HEK293T (cell line): ENCODE measurements around the gene GPX4.
"Not testable (repeated sequence)": the region's sequence is repeated elsewhere in the genome, so short reads cannot be mapped to it uniquely, and the experiment has no call there.

Source experiments
- CTCF ChIA-PET: fragments of 350-600 bp; formaldehyde crosslinking; extraction: SDS; loops from one replicate; lab custom pipeline; 2021; ENCODE audit warnings: antibody characterized with exemption, inconsistent platforms; lab: Yijun Ruan, JAX
- POLR2A ChIA-PET: fragments of 350-600 bp; formaldehyde crosslinking; extraction: SDS; loops from one replicate; lab custom pipeline; 2020; ENCODE audit warnings: antibody characterized with exemption, inconsistent platforms; lab: Yijun Ruan, JAX
- DNase-seq: peaks from one replicate; pipeline ENCODE4 v3.0.0; 2012; ENCODE audit warnings: mixed read lengths; ENCODE audit errors: extremely low spot score
- ARNT ChIP-seq: fragments of 450-650 bp; IDR thresholded peaks from 2 replicates; pipeline ENCODE4 v1.6.1; 2017; ENCODE audit warnings: mild to moderate bottlenecking
- BHLHE40 ChIP-seq: fragments of 450-650 bp; IDR thresholded peaks from 2 replicates; pipeline ENCODE4 v1.6.1; 2016; ENCODE audit warnings: mild to moderate bottlenecking, moderate library complexity, borderline replicate concordance
- CTBP1 ChIP-seq: fragments of 450-650 bp; IDR thresholded peaks from 2 replicates; pipeline ENCODE4 v1.6.1; 2016; ENCODE audit warnings: borderline replicate concordance
- ELF4 ChIP-seq: fragments of 450-650 bp; IDR thresholded peaks from 2 replicates; pipeline ENCODE4 v1.6.1; 2017; ENCODE audit warnings: antibody characterized with exemption
- FOXA1 ChIP-seq: fragments of 450-650 bp; IDR thresholded peaks from 2 replicates; pipeline ENCODE4 v1.6.1; 2016; ENCODE audit warnings: mild to moderate bottlenecking
- FOXK2 ChIP-seq: fragments of 450-650 bp; IDR thresholded peaks from 2 replicates; pipeline ENCODE4 v1.6.1; 2016; ENCODE audit warnings: mild to moderate bottlenecking
- FOXM1 ChIP-seq: fragments of 450-650 bp; IDR thresholded peaks from 2 replicates; pipeline ENCODE4 v1.6.1; 2017; ENCODE audit warnings: mild to moderate bottlenecking, borderline replicate concordance
- HDGF ChIP-seq: fragments of 450-650 bp; IDR thresholded peaks from 2 replicates; pipeline ENCODE4 v1.6.1; 2017; ENCODE audit warnings: antibody characterized with exemption, borderline replicate concordance
- L3MBTL2 ChIP-seq: fragments of 450-650 bp; conservative IDR thresholded peaks from 2 replicates; pipeline ENCODE4 v1.6.1; 2016; ENCODE audit warnings: mild to moderate bottlenecking
- LEF1 ChIP-seq: fragments of 450-650 bp; IDR thresholded peaks from 2 replicates; pipeline ENCODE4 v1.6.1; 2017; ENCODE audit warnings: mild to moderate bottlenecking, borderline replicate concordance
- NFRKB ChIP-seq: fragments of 450-650 bp; IDR thresholded peaks from 2 replicates; pipeline ENCODE4 v1.6.1; 2016; ENCODE audit warnings: mild to moderate bottlenecking, moderate library complexity
- SP1 ChIP-seq: fragments of 450-650 bp; IDR thresholded peaks from 2 replicates; pipeline ENCODE4 v1.6.1; 2017
- SUZ12 ChIP-seq: fragments of 450-650 bp; IDR thresholded peaks from 2 replicates; pipeline ENCODE4 v1.6.1; 2016; ENCODE audit warnings: mild to moderate bottlenecking
- TARDBP ChIP-seq: fragments of 450-650 bp; IDR thresholded peaks from 2 replicates; pipeline ENCODE4 v1.6.1; 2016
- ZNF384 ChIP-seq: fragments of 450-650 bp; IDR thresholded peaks from 2 replicates; pipeline ENCODE4 v1.6.1; 2016
- TF ChIP-seq, protein P1 (sequence below): fragments of 450-650 bp; IDR thresholded peaks from 2 replicates; pipeline ENCODE4 v1.6.1; 2016

Gene GPX4

DNA sequence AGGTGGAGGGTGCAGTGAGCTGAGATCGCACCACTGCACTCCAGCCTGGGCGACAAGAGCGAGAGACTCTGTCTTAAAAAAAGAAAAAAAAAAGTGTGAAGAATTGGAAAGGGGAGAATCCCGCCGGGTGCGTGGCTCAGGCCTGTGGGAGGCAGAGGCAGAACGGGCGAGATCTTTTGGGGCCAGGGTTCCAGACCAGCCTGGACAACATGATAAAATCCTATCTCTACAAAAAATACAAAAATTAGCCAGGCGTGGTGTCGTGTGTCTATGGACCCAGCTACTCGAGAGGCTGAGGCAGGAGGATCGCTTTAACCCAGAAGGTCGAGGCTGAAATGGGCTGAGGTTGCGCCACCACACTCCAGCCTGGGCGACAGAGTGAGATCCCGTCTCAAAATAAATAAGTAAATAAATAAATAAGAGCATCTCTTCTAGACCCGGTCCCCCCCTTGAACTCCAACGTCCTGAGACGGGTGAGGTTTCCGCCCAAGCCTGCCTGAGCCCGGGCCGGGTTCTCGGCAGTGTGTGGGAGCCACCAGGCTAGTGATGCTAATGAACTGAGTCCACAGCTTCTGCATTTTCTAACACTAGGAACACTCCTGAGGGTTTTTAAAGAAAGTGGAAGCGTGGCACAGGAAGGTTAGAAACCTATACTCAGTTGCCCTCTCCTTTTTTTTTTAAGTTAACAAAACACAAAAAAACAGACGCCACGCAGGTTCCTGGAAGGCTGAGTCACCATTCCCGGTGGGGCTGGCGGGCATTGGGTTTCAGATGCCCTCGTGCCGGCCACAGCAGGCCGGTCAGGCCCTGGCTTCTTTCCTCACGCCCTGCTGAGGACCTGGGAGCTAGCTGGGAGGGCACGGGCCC lies 22.0 kb downstream of the GPX4 start:
- DNase-seq: no peak
- CTCF ChIA-PET: no interaction called here
- TF ChIP-seq FOXM1: no peak
- no peak for TF ChIP-seq SUZ12
- TF ChIP-seq, protein P1, sequence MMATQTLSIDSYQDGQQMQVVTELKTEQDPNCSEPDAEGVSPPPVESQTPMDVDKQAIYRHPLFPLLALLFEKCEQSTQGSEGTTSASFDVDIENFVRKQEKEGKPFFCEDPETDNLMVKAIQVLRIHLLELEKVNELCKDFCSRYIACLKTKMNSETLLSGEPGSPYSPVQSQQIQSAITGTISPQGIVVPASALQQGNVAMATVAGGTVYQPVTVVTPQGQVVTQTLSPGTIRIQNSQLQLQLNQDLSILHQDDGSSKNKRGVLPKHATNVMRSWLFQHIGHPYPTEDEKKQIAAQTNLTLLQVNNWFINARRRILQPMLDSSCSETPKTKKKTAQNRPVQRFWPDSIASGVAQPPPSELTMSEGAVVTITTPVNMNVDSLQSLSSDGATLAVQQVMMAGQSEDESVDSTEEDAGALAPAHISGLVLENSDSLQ: no peak
- TF ChIP-seq NFRKB: no peak
- TF ChIP-seq HDGF: no peak
- no peak for TF ChIP-seq ARNT
- no peak for TF ChIP-seq SP1
- POLR2A ChIA-PET: no interaction called here

DNA sequence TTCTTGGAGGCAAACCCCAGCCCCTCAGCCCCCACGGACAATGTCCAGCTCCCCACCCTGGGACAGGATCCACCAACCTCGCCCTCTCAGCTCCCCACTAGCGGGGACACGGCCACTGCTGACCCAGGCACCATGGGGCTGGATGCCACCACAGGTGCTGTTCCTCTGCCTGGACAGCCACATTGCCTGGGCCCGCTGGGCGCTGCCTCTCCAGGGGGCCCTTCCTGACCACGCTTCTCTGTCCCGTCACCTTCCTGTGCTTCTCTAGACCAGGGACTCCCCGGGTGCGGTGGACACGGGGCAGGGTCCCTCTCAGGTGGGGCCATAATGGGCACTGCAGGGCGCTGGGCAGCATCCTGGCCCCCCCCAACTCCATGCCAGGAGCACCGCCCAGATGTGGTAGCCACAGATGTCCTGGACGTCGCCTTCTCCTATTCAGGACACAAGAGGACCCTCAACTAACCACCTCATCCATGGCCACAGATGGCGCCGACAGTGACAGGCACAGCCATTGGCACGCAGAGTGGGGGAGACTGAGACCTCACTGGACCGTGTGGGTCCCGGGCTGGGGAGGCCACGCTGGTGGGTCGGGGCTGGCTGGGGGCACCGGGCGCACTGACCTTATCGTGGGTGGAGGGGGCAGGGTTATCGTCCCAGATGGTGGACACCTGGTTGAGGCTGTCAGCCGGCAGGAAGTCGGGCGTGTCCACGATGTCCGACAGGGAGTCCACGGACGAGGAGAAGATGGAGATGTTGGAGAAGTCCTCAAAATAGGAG lies 23.4 kb downstream of the GPX4 start:
- CTCF ChIA-PET: no interaction called here
- TF ChIP-seq SP1: no peak
- no peak for DNase-seq
- POLR2A ChIA-PET: no interaction called here

DNA sequence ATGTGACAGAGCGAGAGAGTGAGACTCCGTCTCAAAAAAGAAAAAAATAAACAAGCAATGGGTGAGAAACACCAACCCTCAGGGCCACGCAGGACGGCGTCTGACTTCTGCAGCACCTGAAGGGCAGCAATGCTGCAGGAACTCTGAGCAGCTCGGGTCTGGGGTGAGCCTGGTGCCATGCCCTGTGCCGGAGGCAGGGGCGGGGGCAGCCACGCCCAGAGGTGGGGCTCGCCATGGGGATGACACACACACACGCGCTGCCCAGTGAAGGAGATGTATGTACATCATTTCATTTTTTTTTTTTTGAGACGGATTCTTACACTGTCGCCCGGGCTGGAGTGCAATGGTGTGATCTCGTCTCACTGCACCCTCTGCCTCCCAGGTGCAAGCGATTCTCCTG lies 24.3 kb downstream of the GPX4 start:
- TF ChIP-seq HDGF (no peak), ZNF384 (no peak), ELF4 (no peak), ARNT (no peak), CTBP1 (no peak), L3MBTL2 (no peak), NFRKB (no peak), SUZ12 (no peak), TARDBP (no peak), FOXK2 (no peak), BHLHE40 (no peak), SP1 (no peak), FOXM1 (no peak), FOXA1 (no peak), LEF1 (no peak)
- TF ChIP-seq, protein P1: no peak
- no peak for DNase-seq
- ChIA-PET POLR2A (no interaction called here), CTCF (no interaction called here)

DNA sequence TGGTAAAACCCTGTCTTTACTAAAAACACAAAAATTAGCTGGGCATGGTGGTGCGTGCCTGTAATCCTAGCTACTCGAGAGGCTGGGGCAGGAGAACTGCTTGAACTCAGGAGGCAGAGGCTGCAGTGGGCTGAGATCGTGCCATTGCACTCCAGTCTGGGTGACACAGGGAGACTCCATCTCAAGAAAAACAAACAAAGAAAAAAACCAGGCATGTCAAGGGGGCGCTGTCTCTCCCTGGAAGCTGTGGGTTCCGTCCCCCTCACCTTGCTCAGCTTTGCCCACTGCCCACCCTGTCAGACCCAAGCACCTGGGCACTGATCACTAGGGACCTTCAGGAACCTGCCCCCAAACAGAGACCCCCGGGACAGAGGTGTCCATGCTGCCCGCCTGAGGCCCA lies 25.3 kb downstream of the GPX4 start:
- DNase-seq, POLR2A ChIA-PET: not testable (repeated sequence)
- CTCF ChIA-PET: interaction anchor here (0.7 kb wide), 1 partner anchor 109 kb away, joined by 4 read pairs; no protein-coding TSS in a partner anchor

DNA sequence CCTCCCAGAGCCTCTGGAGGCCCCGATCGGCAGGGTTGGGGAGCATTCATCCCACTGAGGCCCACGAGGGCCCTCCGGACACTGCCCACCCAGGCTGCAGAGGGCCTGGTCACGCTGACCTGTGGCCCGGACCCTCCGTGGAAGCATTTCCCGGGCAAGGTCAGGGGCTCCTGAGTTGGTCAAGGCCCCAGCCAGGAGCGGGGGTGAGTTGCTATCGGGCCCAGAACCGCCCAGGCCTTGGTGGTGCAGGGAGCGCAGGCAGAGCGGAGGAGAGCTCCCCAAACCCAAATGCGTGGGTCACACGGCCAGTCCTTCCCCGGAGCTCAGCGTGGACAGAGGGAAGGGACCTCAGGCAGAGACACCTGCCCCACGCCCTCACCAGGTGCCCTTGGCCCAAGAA lies 25.7 kb downstream of the GPX4 start:
- TF ChIP-seq BHLHE40 (no peak), FOXA1 (no peak), HDGF (no peak), SP1 (no peak), FOXM1 (no peak), ARNT (no peak), ELF4 (no peak), CTBP1 (no peak), FOXK2 (no peak), ZNF384 (no peak), LEF1 (no peak), TARDBP (no peak), L3MBTL2 (no peak), SUZ12 (no peak), NFRKB (no peak)
- TF ChIP-seq, protein P1: no peak
- POLR2A ChIA-PET: interaction anchor here (1.2 kb wide), 1 partner anchor 139 kb away, joined by 4 read pairs; the partner anchor contains the start of gene CIRBP
- no peak for DNase-seq
- CTCF ChIA-PET: no interaction called here
